ENCODE results near the gene SCFD2. TPM values are rescaled to one million over a fixed set of nuclear protein-coding genes. Genes with fewer than 3 reads are reported as not detected.

Gene SCFD2
- total RNA-seq, 1 donor from 2014 or later: 25.6 TPM

- no peak for DNase-seq
Measured at GRCh38 chr4:52983563-52984303, 382.1 kb downstream of the SCFD2 start.

- no peak for DNase-seq
Measured at GRCh38 chr4:52982946-52983340, 382.9 kb downstream of the SCFD2 start.

- no peak for DNase-seq
Measured at GRCh38 chr4:52982255-52982945, 383.5 kb downstream of the SCFD2 start.

- DNase-seq: no peak
Measured at GRCh38 chr4:52979821-52980590, 385.9 kb downstream of the SCFD2 start.

GRCh38 chr4:52979020-52979419 lies 386.8 kb downstream of the SCFD2 start:
- DNase-seq: no peak

GRCh38 chr4:52977252-52977651 lies 388.6 kb downstream of the SCFD2 start:
- DNase-seq: no peak

- DNase-seq: no peak
Measured at GRCh38 chr4:52976523-52977230, 389.2 kb downstream of the SCFD2 start.

GRCh38 chr4:52968691-52969090 lies 397.2 kb downstream of the SCFD2 start:
- no peak for DNase-seq

- no peak for DNase-seq
Measured at GRCh38 chr4:52968241-52968640, 397.6 kb downstream of the SCFD2 start.

- DNase-seq: no peak
Measured at GRCh38 chr4:52966781-52967180, 399.1 kb downstream of the SCFD2 start.

- DNase-seq: no peak
Measured at GRCh38 chr4:52966172-52966571, 399.7 kb downstream of the SCFD2 start.

- no peak for DNase-seq
Measured at GRCh38 chr4:52964561-52965101, 401.2 kb downstream of the SCFD2 start.

GRCh38 chr4:52964011-52964410 lies 401.9 kb downstream of the SCFD2 start:
- DNase-seq: no peak

GRCh38 chr4:52962721-52963120 lies 403.1 kb downstream of the SCFD2 start:
- DNase-seq: no peak

GRCh38 chr4:52961666-52962412 lies 404.0 kb downstream of the SCFD2 start:
- DNase-seq: no peak

GRCh38 chr4:52959541-52959940 lies 406.3 kb downstream of the SCFD2 start:
- no peak for DNase-seq

GRCh38 chr4:52957835-52958631 lies 407.8 kb downstream of the SCFD2 start:
- no peak for DNase-seq

GRCh38 chr4:52957220-52957686 lies 408.6 kb downstream of the SCFD2 start:
- no peak for DNase-seq

- no peak for DNase-seq
Measured at GRCh38 chr4:52956691-52957090, 409.2 kb downstream of the SCFD2 start.

GRCh38 chr4:52954560-52955170 lies 411.2 kb downstream of the SCFD2 start:
- DNase-seq: no peak

Measured in occipital lobe (tissue), 2 donors.